ENCODE measurements around the gene SLC30A2.
"Not testable (repeated sequence)": the region's sequence is repeated elsewhere in the genome, so short reads cannot be mapped to it uniquely, and the experiment has no call there.

The SLC30A2 gene, protein sequence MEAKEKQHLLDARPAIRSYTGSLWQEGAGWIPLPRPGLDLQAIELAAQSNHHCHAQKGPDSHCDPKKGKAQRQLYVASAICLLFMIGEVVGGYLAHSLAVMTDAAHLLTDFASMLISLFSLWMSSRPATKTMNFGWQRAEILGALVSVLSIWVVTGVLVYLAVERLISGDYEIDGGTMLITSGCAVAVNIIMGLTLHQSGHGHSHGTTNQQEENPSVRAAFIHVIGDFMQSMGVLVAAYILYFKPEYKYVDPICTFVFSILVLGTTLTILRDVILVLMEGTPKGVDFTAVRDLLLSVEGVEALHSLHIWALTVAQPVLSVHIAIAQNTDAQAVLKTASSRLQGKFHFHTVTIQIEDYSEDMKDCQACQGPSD

DNA sequence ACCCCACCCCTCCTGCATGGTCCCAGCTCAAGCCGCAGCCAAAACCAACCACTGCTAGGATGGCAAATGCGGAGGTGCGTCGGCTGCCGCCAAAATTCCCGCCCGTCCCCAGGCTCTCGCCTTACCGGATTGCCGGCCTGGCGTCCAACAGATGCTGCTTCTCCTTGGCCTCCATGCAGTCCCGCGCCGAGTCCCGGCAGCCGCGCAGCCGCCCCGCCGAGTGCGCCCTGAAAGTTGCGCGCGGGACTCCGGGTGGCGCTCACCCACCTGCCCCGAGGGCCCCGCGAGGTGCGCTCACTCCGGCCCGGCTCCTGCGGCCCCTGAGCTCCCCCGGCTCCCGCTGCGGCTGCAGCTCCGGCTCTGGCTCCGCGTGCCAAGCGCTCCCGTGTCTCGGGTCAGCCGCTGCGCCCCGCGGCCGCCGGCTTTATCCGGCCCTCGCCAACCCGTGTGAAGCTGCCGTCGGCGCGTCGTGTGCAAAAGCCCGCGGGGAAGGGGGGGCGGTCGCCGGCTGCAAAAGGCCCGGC lies at the start of gene SLC30A2:
Gene SLC30A2 (minus strand): TSS at position 397 of the 524 bp plus-strand sequence. CDS start 222 bp downstream, at position 175.
- DNase-seq, result no peak

DNA sequence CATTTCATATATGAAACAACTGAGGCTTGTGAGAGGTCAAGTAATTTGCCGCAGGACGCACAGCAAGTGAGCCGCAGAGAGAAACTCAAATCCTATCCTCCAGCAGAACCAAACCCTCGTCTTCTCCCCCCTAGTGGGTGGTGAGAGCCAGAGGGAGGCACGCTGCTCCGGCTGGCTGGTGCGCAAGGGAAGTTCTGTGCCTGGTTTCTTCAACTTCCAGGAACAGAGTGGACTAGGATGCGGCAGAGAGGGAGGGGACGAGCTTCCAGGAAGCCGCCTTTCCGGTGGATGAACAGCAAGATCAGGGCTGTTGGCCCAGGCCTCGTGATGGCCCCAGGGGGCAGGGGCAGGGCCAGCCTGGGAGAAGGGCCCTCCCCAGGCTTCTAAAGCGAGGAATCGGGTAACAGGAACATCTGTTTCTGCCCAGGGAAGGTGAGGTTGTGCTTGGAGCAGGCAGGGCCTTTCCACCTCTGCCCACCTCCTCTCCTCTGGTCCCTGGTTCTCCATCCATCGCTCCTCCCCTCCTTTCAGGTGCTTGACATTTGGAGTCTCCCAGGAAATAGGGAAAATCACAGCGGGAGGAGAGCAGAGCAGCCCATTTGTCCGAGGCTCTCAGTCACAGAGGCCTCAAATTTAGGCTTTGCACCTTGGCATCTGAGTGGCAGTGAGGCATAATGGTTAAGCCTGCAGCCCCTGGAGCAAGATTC lies 48.9 kb upstream of the SLC30A2 start:
- peak; percentile 17 for DNase-seq

DNA sequence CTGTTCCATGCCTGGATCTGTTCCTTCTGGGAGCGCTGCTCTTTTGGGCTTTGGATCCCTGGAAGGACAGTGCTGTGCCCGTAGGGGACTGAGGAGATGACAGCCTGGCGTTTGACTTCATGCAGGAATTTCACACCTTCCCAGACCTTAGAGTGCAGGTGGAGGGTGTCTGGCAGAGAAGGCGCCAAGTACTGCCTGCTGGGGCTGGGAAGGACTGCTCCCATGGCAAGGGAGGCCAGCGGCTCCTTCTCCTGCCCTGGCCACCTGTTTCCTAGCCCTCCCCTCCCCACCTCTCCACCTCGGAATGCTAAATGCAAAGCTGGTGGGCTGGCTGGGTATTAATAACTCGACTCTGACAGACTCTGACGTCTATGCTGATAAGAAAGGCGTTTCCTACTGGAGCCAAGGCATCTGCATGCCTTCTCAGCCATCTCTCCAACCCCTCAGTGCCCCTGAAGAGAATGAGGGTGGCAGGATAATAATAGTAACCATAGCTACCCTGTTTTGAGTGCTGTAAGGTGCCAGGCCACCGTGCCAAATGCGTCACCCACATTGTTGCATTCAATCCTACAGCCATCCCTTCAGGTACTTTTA lies 48.3 kb upstream of the SLC30A2 start:
- no peak for DNase-seq

DNA sequence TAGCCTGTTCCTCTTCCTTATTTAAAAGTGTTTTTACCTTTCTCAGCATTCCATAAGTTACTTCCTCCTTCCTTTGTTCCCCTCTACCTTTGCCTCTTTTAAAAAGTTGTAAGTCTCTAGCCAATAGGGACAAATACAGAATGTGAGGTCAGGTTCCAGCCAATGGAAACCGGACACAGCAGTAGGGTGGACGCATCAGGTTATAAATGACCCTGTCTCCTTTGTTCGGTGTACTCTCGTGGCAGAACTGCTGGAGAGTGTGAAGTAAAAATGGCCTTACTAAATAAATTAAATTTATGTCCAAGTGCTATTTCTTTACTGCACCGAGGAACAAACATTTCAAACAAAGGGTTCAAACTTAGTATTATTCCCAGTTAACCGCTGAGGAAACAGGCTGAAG lies 47.7 kb upstream of the SLC30A2 start:
- DNase-seq, result not testable (repeated sequence)

DNA sequence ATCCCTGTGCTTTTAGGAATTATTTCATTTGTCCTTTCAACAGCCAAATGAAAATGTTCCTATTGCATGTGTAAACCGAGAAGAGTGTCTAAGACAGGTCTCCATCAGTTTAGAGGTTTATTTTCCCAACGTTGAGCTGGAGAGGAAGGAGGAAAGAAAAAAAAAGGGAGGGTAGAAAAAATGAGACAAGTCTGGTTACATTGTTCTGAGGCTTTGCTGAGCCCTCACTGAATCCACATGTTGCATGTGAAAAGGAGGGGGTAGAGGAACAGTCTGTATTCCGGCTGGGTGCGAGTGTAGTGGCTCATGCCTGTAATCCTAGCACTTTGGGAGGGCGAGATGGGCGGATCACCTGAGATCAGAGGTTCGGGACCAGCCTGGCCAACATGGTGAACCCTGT lies 46.5 kb upstream of the SLC30A2 start:
- no peak for DNase-seq

DNA sequence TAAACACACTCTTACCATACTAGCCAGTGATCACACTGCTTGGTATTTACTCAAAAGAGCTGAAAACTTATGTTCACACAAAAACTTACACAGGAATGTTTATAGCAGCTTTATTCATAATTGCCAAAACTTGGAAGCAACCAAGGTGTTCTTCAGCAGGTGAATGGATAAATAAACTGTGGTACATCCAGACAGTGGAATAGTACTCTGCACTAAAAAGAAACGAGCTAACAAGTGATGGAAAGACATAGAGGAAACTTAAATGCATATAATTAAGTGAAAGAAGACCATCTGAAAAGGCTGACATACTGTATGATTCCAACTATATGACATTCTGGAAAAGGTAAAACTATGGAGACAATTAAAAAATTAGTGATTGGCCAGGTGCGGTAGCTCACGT lies 45.0 kb upstream of the SLC30A2 start:
- no peak for DNase-seq

DNA sequence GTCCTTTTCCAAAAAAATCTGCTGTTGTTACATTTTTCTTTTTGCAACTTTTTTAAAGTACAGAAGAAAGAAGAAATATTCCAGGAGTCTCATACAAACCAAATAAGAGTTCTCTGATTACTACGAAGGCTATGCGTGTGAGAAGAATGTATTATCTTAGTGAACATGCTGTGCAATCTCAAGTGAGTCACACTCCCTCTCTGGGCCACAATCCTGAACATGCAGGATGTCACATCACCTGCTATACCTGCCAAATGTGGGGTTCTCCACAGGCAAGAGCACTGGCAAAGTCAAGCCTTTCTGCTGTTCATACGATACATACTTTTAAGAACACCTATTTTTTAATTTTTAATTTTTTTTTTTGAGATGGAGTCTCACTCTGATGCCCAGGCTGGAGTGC lies 43.2 kb upstream of the SLC30A2 start:
- no peak for DNase-seq

DNA sequence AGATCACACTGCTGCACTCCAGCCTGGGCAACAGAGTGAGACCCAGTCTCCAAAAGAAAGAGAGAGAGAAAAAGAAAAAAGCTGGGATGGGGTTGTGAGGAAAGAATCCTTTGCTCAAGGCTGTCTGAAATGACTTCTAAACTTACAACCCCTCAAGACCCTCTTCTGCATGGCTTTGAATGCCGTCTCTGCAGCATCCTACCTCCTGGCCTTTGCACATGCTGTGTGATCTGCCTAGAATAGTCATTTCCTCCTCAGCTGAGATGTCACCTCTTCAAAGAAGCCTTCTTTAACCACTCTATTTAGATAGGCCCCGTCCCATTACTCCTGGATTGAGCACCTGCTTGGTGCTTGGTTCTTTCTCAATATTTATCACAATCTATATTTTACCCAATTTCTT lies 38.9 kb upstream of the SLC30A2 start:
- DNase-seq, result no peak

DNA sequence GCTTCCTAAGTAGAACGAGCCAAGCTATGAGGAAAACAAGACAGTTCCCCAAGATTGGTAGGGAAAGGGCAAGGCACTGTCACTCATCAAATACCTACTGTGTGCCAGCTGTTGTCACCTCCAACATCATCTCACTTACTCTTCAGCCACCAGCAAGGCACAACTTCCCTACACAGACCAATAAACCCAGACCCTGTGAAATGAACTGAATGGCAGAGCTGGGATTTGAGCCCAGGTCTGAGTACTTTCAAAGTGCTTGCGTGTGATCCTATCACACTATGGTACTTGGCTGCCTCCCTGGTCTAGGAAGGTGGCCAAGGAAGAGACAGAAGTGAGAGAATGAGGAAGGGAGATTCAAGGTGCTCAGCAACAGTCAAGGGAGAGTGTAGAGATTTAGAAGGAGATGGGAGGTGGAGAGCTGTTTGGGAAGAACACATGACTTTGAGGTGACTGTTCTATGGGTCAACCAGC lies 38.2 kb upstream of the SLC30A2 start:
- no peak for DNase-seq

DNA sequence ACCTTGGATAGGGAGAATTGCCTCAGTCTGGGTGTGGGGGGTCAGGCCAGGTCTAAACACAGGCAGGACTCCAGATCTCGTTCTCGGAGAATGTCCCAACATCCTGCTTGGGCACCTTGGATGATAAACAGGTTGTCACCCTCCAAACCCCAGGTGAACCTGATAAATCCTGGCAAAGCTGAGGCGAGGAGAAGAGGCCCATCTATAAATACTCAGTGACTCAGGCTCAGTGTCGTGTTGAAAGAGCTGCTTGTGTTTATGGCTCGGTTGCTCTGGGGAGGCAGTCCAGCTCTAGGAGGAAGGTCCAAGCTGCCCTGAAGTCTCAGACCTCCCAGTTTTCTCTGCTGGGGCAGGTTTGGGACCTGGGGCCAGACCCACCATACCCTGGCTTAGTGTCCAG lies 37.3 kb upstream of the SLC30A2 start:
- DNase-seq, result no peak

DNA sequence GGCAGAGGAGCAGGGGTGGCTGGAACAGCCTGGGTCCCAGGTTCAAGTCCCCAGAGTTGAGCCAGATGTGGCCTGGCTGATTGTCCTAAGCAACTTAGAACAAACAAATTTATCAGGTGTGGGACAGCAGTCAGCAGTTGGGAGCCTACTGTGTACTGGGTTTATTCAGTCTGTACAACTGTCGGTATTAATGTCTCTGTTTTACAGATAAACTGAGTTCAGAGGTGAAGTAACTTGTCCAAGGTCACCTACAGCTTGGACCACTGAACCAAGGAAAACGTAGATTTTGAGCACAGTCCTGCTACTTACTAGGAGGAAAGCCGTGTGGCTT lies 36.1 kb upstream of the SLC30A2 start:
- DNase-seq, result no peak

DNA sequence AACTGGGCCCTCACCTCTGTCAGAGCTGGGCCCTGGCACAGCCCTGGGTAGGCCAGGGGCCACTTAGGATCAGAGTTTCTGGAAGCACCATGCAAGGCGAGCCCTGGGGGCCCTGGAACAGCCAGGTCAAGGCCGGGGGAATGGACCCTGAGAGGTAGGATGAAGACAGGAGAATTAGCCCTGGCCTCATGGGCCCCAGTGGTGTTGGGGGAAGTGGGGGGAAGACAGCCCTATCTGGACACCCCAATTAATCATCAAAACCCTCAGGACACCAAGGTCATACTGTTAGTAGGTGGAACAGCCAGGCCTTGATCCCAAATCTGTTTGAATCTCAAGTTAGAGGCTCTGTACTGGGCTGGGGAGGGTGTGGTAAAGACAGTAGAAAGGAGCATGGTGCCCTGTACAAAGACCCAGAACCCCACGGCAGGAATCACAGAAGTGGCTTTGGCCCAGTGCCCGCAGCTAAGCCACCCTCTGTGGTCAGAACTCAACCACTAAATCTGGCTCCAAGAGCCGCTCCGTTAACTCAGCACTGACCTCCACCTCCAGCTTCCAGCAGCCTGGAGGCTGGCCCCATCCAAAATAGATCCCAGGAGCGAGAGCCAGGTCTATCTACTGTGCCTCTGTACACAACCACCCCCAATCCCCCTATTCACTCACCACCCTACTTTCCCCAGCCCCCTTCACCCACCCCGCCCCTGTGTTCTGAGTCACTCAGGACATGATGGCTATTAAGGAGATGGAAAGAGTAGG lies 35.5 kb upstream of the SLC30A2 start:
- DNase-seq, result no peak

DNA sequence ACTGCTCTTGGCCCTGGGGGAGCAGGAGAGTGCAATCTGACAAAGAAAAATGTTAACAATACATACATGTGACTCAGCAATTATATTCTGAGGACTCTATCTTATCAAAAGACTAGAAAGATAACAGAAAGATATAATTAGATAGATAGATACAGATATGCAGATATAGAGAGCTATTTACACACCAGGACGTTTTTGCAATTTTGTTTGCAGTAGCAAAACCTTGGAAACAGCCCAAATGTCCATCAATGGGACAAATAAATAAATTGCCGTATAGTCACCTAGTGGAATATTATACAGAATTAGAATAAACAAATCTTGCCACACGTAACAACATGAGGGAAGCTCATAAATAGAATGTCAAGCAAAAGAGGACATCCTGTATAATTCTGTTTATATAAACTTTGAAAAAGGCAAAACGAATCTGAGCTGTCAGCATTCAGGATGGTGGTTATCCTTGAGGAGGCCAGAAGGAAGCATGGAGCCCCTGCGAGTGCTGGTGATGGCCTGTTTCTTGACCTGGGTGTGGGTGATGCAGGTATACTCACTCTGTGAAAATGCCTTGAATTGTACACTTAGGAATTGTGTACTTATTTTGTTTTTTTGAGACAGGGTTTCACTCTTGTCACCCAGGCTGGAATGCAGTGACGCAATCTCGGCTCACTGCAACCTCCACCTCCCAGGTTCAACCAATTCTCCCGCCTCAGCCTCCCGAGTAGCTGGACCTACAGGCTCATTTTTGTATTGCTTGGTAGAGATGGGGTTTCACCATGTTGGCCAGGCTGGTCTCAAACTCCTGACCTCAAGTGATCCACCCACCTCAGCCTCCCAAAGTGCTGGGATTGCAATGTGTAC lies 34.3 kb upstream of the SLC30A2 start:
- DNase-seq, result no peak

DNA sequence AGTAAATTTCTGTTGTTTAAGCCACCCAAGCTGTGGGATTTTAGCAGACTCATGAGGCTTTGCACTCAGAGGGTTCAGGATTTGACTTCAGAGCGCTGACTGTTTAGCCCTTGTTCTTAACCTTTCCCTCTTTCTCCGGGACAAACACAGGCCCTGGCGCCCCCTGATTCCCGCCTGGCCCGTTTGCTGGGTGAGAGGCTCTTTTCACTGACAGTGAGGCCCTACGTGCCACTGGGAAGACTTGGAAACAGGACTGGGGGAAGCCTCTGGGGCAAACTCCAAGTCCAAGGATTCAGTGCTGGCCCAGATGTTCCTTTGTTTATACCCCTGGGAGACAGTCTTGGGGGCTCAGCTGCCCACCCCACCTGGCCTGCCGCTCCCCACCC lies 33.3 kb upstream of the SLC30A2 start:
- DNase-seq, result no peak

DNA sequence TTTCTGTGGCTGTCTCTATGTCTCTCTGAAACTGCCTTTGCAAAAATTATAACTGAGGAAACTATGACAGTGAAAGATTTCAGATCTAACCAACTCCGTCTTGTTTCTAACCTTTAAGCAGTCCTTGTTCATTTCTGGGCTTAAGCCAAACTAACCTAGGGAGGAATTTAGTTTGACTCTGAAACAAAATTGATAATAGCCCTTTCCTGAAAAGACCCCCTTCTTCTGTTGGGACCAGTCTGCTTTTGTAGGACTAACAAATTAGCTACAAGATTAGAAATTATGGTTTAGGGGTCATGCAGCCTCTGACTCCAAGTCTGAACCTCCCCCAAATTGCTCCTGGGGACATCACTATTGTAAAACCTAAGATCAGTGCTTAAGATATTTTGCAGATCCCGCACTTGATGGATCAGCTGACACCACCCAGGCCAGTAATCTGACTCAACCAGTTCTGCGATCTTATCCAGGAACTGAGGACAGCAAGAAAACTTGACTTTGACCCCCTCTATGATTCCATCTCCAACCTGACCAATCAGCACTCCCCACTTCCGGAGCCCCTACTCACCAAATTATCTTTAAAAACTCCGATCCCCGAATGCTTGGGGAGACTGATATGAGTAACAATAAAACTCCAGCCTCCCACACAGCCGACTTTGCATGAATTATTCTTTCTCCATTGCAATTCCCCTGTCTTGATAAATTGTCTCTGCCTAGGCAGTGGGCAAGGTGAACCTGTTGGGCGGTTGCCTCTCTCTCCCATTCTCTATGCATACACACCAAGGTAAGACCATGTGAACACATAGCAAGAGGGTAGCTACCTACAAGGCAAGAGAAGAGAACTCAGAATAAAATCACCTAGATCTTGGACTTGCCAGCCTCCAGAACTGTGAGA lies 32.6 kb upstream of the SLC30A2 start:
- DNase-seq, result no peak

DNA sequence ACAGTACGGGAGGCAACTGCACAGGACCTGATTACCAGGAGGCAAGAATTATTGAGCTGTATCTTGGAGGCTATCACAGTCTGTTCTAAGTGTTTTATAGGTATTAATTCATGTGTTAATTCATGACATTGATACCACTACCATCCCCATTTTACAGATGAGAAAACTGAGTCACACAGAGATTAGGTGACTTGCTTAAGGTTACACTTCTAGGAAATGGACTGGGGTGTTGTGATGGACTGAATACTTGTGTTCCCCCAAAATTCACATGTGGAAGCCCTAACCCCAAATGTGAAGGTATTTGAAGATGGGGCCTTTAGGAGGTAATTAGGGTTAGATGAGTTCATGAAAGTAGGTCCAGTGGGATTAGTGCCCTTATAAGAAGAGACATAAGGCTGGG lies 31.6 kb upstream of the SLC30A2 start:
- no peak for DNase-seq

DNA sequence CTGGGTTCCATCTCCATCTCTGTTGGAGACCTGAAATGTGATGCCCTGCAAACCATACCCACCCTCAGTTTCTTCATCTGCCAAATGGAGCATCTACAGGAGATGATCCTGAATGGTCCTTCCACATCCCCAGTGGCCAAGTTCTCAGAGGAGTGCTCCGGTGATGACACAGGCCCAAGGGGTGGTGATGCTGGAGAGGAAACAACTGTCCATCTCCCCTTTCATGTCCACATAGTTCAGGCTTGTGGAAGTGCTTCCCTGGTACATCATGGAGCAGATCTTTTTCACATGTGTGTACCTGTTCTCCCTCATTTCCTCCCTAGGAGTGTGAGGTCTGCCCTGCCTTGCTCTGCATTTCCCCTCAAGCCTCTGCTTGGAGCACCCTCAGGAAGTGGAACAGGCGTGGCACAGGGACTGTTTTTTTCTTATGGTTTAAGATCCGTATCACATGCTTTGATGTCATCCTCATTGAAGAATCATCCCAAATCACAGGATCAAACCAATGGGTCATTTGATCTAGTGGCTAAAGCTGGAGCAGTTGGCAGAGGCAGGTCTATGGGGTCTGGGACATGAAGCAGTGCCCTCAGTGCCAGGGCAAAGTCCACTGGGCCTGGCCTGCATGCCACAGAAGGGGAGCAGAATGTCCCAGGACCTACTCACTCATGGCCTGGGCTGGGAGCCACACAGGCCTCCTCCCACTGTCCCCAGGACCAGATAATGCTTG lies 29.7 kb upstream of the SLC30A2 start:
- no peak for DNase-seq

DNA sequence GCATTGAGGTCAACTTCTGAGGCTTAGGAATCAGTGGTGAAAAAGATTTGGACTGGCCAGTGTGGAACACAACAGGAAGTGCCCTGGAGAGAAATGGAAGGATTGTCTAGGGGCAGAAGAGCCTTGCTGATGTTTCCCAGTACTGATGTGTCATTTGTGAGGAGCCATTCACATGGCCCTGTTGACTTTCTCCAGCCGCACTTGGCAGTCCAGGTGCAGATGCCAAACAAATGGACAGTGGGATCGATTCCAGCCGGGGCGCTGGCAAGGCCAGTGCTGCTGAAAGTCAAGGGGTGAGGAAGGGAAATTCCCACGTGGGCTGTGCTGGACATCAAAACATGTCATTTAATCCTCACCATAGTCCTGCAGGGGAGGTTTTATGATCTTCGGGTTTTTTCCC lies 26.4 kb upstream of the SLC30A2 start:
- no peak for DNase-seq

DNA sequence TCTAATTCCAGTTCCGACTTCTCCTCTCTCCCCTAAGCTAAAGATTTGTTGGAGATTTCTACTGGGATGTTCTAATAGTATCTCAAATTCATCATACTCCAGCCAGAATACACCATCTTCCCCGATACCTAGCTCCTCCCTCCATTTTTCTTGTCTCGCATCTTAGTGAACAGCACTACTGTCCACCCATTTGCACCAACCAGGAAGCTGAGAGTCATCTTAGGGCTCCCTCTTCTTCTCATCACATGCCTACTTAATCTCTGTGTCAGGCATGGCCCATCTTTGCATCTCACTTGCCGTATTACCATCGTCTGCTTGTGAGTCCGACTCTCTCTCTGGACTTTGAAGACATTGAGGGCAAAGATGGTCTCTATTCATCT lies 25.0 kb upstream of the SLC30A2 start:
- DNase-seq, result no peak

DNA sequence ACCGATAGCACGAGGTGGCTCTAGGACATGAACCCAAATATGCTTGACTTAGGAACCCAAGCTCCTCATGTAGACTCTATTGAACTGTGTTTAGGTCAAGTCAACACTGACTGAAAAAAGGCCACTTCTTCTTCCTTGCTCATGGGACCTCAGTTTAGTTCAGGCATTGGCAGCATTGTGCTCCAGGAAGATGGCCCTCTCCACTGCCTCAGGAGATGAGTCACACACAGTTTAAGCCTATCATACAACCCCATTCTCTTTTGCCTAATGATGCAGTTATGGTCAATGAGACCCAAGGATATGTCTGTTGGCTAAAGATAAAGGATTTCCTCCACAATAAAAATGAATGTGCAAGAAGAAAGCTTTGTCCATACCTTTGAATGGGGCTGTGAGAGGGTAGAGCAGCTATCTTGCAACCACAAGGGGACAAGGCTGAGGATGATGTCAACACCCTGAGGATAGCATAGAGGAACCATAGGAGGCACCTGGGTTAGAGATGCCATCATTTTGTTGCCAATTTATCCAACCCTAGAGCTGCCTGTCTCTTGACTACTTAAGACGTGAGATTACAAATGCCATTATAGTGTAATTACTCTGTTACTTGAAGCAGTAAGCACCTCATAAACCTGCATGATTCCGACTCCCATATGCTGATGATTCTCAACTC lies 24.5 kb upstream of the SLC30A2 start:
- DNase-seq, result no peak

Measured in NCI-H1092 (cell line).